ENCODE data around the gene DRC7. TPM values are rescaled to one million over a fixed set of nuclear protein-coding genes. Genes with fewer than 3 reads are reported as not detected.

DRC7 gene
- total RNA-seq, 1 donor from 2014 or later = 0.41 TPM

GRCh38 chr16:57736419-57737351 is 42.1 kb downstream of the DRC7 start:
- H3K27ac ChIP-seq = no peak overlapping the region

GRCh38 chr16:57738844-57739243 is 44.2 kb downstream of the DRC7 start:
- H3K4me1 Mint-ChIP-seq = peaks cover 22% of the 10 kb centered on the region
- H3K4me3 Mint-ChIP-seq = no peak overlapping the region
- no peak for TF ChIP-seq EZH2phosphoT487 (IDR thresholded peaks at IDR 0.05)
- no peak for TF ChIP-seq CTCF (IDR thresholded peaks at IDR 0.05)
- no peak for TF ChIP-seq EZH2 (IDR thresholded peaks at IDR 0.05)
- Histone ChIP-seq H3K4me1 (peaks cover 5% of the 10 kb centered on the region), H4K20me1 (ENCODE audit: low read depth) (no peaks in the 10 kb centered on the region), H3K79me2 (ENCODE audit: low read depth) (peaks cover 6% of the 10 kb centered on the region), H3K4me3 (no peak overlapping the region), H3K9me3 (ENCODE audit: low read depth) (no peaks in the 10 kb centered on the region), H3K4me2 (no peak overlapping the region), H3K27ac (no peak overlapping the region), H3K9ac (no peak overlapping the region), H3K36me3 (no peaks in the 10 kb centered on the region), H3F3A (ENCODE audit: low read depth) (no peaks in the 10 kb centered on the region), H3K27me3 (no peaks in the 10 kb centered on the region), H2AFZ (replicated peaks) (no peak overlapping the region)
- no peaks in the 10 kb centered on the region for H3K36me3 Mint-ChIP-seq
- no peak for DNase-seq (ENCODE audit: low spot score)
- H3K27me3 Mint-ChIP-seq (ENCODE audit: insufficient read depth, low read depth) = no peaks in the 10 kb centered on the region
- H3K27ac Mint-ChIP-seq = no peak overlapping the region
- no peaks in the 10 kb centered on the region for H3K9me3 Mint-ChIP-seq

More at GRCh38 chr16:57736419-57737351, 42.1 kb downstream of the DRC7 start:
- DNase-seq (ENCODE audit: low spot score) = peak; percentile 67
- H3K9ac ChIP-seq = no peak overlapping the region
- peaks cover 6% of the 10 kb centered on the region for H3K79me2 ChIP-seq (ENCODE audit: low read depth)
- no peaks in the 10 kb centered on the region for H4K20me1 ChIP-seq (ENCODE audit: low read depth)
- Mint-ChIP-seq H3K4me3 (peak overlapping the region; percentile 98), H3K4me1 (peaks cover 22% of the 10 kb centered on the region), H3K36me3 (no peaks in the 10 kb centered on the region), H3K9me3 (no peaks in the 10 kb centered on the region), H3K27me3 (ENCODE audit: insufficient read depth, low read depth) (peaks cover 2% of the 10 kb centered on the region), H3K27ac (peak overlapping the region; percentile 92)
- peak overlapping the region; percentile 72 for H3K4me3 ChIP-seq
- H3K9me3 ChIP-seq (ENCODE audit: low read depth) = no peaks in the 10 kb centered on the region
- H3K36me3 ChIP-seq = no peaks in the 10 kb centered on the region
- H3K4me2 ChIP-seq = peak overlapping the region; percentile 90
- no peaks in the 10 kb centered on the region for H3K27me3 ChIP-seq
- peaks cover 5% of the 10 kb centered on the region for H3K4me1 ChIP-seq
- peaks cover 8% of the 10 kb centered on the region for H3F3A ChIP-seq (ENCODE audit: low read depth)
- H2AFZ ChIP-seq (replicated peaks) = no peak overlapping the region
- TF ChIP-seq EZH2phosphoT487 (IDR thresholded peaks at IDR 0.05) = no peak

GRCh38 chr16:57739756-57740422 is 45.3 kb downstream of the DRC7 start:
- Mint-ChIP-seq H3K4me3 (no peak overlapping the region), H3K27me3 (ENCODE audit: insufficient read depth, low read depth) (no peaks in the 10 kb centered on the region), H3K4me1 (peaks cover 22% of the 10 kb centered on the region), H3K9me3 (no peaks in the 10 kb centered on the region), H3K27ac (no peak overlapping the region), H3K36me3 (no peaks in the 10 kb centered on the region)
- Histone ChIP-seq H3K4me3 (no peak overlapping the region), H3K4me2 (no peak overlapping the region), H3K27ac (no peak overlapping the region), H3K36me3 (no peaks in the 10 kb centered on the region), H3K79me2 (ENCODE audit: low read depth) (no peaks in the 10 kb centered on the region), H3K4me1 (no peaks in the 10 kb centered on the region), H3K9me3 (ENCODE audit: low read depth) (no peaks in the 10 kb centered on the region), H2AFZ (replicated peaks) (no peak overlapping the region), H3K9ac (no peak overlapping the region), H4K20me1 (ENCODE audit: low read depth) (no peaks in the 10 kb centered on the region), H3F3A (ENCODE audit: low read depth) (no peaks in the 10 kb centered on the region), H3K27me3 (no peaks in the 10 kb centered on the region)
- DNase-seq (ENCODE audit: low spot score) = no peak
- TF ChIP-seq EZH2 (IDR thresholded peaks at IDR 0.05) = no peak
- TF ChIP-seq CTCF (IDR thresholded peaks at IDR 0.05) = no peak
- TF ChIP-seq EZH2phosphoT487 (IDR thresholded peaks at IDR 0.05) = no peak

Data from neural progenitor cell (in vitro differentiated cells).